Gastrocnemius medialis (tissue), 4 donors: ENCODE measurements around the gene NEO1.

Experiments
- CTCF ChIP-seq, 5 experiments: fragments of 450-650 bp in 3 of 5; fragments of 200-600 bp in 2 of 5; sonication (generic) in 2 of 5; IDR thresholded peaks in 4 of 5; conservative IDR thresholded peaks in 1 of 5; 1 replicate in 4 of 5; 2 replicates in 1 of 5; pipeline ENCODE4 v1.5.1; 2016 to 2019; ENCODE audit warnings: antibody characterized with exemption in 5 of 5, mild to moderate bottlenecking in 3 of 5, moderate library complexity in 3 of 5
- POLR2A ChIP-seq, 2 donors: fragments of 450-650 bp; IDR thresholded peaks; one replicate each; pipeline ENCODE4 v1.6.1; 2017; ENCODE audit warnings: antibody characterized with exemption in 2 of 2, mild to moderate bottlenecking in 2 of 2, moderate library complexity in 2 of 2

- TF ChIP-seq CTCF (IDR thresholded peaks at IDR 0.05 in 4 of 5, conservative IDR thresholded peaks at IDR 0.05 in 1 of 5) (no peak), POLR2A (IDR thresholded peaks at IDR 0.05) (no peak)
These were observed 42.9 kb upstream of the NEO1 start for GRCh38 chr15:73009066-73010056.
